A549 (cell line): ENCODE data around the gene HNRNPA1.

Experiments used
- HDAC2 ChIP-seq: fragments of 200-600 bp; sonication (generic); IDR thresholded peaks from 2 replicates; pipeline ENCODE4 v1.6.1; 2016
- TP53 ChIP-seq: fragments of 250-450 bp; sonication (Bioruptor Pico); IDR thresholded peaks from 2 replicates; pipeline ENCODE4 v1.5.0; 2021; ENCODE audit warnings: mild to moderate bottlenecking, moderate library complexity

DNA sequence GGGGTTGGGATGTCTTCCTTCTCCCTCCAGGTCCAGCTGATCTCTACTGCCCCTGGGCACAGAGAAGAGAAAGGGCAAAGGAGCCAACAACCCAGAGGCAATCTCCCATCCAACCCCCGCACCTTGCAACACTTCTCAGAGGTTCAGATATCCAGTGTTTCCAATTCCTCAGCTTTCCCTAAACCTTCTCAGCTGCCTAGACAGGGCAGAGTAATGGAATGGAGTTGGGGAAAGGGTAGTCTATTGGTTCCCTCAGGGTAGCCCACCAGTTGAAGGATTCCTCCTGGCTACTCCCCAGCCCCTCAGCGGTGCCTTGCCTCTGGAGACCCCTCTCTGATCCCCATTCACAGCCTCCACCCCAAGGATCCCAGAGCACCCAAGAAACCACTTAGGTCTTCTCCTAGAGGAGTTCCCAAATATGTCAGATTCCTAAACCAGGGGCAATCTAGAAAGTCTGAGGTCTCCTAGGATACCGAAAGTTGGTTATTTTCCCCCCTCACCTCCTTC is 19.8 kb downstream of the HNRNPA1 start:
- TF ChIP-seq TP53 (CRISPR knock-in tag) (no peak), HDAC2 (no peak)
